ENCODE measurements around the gene WDR31.

- TF ChIP-seq CTCF (conservative IDR thresholded peaks at IDR 0.05) (no peak), EZH2 (IDR thresholded peaks at IDR 0.05; ENCODE audit: low read depth) (no peak)
Observed at GRCh38 chr9:113360242-113360842, 20.3 kb upstream of the WDR31 start.

All from PC-9 (cell line).